AG09319 (cell line): ENCODE measurements around the gene GRAP.
"Not testable (repeated sequence)": the region's sequence is repeated elsewhere in the genome, so short reads cannot be mapped to it uniquely, and the experiment has no call there.

Experiments used
- DNase-seq: peaks from one replicate; pipeline ENCODE4 v3.0.0-alpha.2; 2010; ENCODE audit warnings: low read depth; ENCODE audit errors: extremely low read depth
- CTCF ChIP-seq: IDR thresholded peaks from 2 replicates; pipeline ENCODE4 v1.5.1; 2011; ENCODE audit warnings: low read depth, mild to moderate bottlenecking, inconsistent platforms, low read length, moderate library complexity

Gene GRAP

DNA sequence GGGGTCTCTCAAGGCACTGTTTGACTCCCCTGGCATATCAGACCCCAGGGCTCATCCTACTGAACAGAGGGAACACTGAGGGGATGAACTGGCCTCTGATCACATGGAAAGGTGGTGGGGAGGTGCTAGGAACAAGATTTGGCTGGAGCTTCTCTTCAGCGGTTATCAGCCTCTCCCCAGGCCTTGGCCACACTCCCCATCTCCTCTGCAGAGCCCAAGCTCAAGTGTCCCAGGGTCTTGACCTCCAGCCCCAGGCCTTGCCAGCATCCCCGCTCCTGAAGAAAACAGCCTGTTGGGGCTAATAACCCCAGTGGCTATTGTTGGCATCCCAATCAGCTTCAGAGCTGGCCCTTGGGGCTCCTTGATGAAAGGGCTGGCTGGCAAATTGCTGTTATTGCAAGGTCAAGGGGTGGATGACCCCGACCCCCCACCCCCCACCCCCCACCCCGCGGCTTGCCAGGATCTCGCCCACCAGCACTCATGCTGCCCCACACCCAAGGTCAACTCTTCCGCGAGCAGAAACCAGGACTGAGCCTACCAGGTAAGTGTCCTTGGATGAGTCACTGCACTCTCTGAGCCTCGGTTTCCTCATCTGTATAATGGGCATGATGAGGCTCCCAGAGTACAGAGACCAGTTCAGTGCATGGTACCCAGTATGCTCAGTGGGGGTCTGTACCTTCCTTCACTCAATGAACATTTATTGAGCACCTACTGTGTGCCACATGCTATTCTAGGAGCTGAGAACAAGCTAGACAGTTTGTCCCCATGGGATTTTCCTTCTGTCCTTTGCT is 23.4 kb downstream of the GRAP start:
- TF ChIP-seq CTCF: no peak
- DNase-seq: no peak

- no peak for DNase-seq
- TF ChIP-seq CTCF: no peak
Measured at GRCh38 chr17:19022747-19023146, 24.0 kb downstream of the GRAP start.

GRCh38 chr17:19022128-19022527 is 24.6 kb downstream of the GRAP start:
- no peak for DNase-seq
- TF ChIP-seq CTCF: no peak

DNA sequence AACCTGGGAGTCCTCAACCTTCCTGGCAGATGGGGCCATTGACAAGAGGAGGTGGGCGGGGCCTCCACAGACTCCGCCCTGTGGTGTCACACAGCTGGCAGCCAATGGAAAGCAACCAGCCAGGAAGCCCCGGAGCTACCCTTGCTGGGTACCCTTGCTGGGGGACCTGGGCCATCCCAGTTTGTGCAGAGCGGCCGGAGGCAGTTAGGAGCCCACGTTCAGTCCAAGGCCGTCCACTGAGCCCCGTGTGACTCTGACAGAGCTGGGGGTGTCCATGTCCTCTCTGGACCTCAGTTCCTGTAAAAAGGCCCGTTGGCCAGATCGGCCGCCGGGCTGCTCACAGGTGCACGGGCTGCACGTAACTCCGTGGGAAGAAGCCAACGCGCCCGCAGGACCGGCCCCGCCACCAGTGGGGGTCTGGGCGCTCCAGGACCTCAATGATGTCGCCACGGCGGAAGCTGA is 25.1 kb downstream of the GRAP start:
- no peak for DNase-seq
- TF ChIP-seq CTCF: no peak

DNA sequence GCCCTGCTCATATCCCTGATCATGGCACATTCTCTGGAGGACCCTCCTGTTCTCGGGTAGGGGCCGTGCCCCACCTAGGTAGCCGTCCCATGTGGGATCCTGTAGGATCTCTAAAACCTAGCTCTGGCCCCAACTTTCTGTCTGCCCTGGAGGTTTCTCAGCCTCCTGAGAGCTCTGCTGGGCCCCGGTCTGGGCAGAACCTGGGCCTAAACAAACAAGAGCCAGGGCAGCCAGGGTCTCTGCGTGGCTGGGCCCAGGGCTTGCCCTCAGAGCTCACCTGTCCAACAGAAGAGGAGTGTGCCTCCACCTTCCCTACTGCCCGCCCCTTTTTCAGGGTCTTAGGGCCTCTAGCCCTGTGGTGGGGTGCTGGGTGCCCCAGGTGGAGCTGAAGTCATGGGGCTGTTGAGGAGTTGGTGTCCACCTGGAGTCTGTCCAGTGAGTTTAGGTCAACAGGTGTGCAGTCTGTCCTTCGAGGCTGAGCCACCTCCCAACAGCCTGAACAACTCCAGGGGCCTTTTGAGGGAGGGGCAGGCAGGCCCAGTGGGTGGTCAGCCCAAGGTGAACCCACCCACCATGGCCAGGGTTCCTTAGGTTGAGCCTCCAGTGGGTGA is 25.6 kb downstream of the GRAP start:
- DNase-seq: not testable (repeated sequence)

GRCh38 chr17:19020016-19020415 is 26.7 kb downstream of the GRAP start:
- DNase-seq: no peak
- no peak for TF ChIP-seq CTCF

DNA sequence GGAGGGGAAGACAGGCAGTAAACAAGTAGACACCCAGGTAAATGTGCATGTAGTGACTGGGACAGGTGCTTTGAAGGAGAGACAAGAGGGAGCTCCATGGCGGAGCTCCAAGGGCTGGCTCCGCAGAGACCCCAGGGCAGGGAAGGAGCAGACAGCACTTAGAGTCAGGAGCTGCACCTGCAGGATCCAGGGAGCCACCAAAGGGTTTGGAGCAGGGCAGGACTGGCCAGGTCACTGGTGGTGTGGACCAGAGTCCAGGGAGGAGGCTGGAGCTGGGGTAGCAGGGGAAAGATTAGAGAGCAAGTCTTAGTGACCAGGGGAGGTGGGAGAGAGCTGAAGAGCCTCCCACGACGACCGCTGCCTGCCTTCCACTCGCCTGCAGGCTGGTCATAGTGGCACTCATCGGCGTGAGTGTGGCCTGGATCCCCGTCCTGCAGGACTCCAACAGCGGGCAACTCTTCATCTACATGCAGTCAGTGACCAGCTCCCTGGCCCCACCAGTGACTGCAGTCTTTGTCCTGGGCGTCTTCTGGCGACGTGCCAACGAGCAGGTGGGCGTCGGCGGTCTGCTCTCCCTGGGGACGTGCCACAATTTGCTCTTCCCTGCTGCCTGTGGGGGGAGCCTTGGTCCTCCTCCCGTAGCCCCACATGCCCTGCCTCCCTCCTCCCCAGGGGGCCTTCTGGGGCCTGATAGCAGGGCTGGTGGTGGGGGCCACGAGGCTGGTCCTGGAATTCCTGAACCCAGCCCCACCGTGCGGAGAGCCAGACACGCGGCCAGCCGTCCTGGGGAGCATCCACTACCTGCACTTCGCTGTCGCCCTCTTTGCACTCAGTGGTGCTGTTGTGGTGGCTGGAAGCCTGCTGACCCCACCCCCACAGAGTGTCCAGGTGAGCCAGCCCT is 27.5 kb downstream of the GRAP start:
- no peak for TF ChIP-seq CTCF
- no peak for DNase-seq
